Activated naive CD4-positive, alpha-beta T cell treated with anti-CD3 and anti-CD28 coated beads, Interleukin-2, amount 50 U/mL, for 72 hours (primary cell): ENCODE data around the gene GCSH. TPM values are rescaled to one million over a fixed set of nuclear protein-coding genes. Genes with fewer than 3 reads are reported as not detected.
A peak's percentile ranks its signal among the peaks of the same experiment; 100 is the strongest.

ENCODE experiments used
- ATAC-seq, 2 donors: fragments of 150-1000 bp; cut with Tn5 transposase; 2 replicates each; pipeline ENCODE4 v1.10.0; 2021; ENCODE audit warnings: mild to moderate bottlenecking in 2 of 2, moderate library complexity in 2 of 2
- DNase-seq, 2 donors: peaks; one replicate each; pipeline ENCODE4 v3.0.0; 2021 to 2022; ENCODE audit warnings: low spot score in 2 of 2
- H3K27ac Mint-ChIP-seq, 2 donors: one replicate each; pipeline ENCODE4 v1.8.0; 2022; ENCODE audit warnings: mild to moderate bottlenecking in 2 of 2, mixed read lengths in 2 of 2
- H3K36me3 Mint-ChIP-seq, 2 donors: one replicate each; pipeline ENCODE4 v1.8.0; 2022; ENCODE audit warnings: mixed read lengths in 2 of 2
- H3K9me3 Mint-ChIP-seq, 2 donors: one replicate each; pipeline ENCODE4 v1.8.0; 2022; ENCODE audit warnings: mixed read lengths in 2 of 2
- total RNA-seq, 2 donors: library from RNA; stranded (reverse); gene quantifications; one replicate each; pipeline ENCODE4 v1.2.3, GENCODE V29; 2022

The GCSH gene
- total RNA-seq, result 10 to 100 TPM; 14.4 to 18.9 TPM

DNA sequence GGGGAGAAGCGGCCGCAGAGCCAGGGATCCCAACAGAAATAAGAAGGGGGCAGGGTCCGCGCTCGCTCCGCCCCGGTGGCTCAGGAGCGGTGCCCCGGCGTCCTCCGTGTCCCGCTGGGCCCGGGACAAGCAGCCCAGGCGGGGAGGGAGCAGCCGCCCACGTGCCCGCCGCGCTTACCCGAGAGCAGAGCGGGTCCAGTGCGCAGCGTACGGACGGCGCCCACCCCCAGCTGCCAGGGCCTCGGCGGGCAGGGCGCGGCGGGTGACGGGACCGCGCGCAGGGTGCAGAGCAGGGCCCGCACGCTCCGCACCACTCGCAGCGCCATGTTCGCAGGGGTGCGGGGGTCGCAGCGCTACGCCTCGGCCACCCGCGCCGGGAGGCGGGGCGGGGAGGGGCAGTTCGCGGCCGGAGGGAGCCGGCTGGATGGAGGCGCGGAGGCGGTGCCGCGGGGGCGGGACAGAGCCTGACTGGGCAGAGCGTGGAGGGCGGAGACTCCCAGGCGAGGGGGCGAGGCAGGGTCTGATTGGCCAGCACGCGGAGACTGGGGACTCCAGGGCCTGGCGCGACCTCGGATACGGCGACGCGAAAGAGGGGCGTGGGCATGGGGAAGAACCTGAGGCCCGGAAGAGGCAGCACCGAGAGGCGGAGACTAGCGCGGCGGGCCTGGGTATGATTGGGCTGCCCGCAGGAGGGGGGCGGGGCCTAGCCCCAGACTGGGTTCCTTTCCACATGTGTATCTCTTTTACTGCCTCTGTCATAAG, at the start of gene GCSH:
Gene GCSH, minus strand, starts transcription at position 443 of the 762 bp plus-strand sequence. Its CDS starts 117 bp downstream, at position 326.
- peak within 1 kb of the TSS; percentile 23 to 66 for H3K27ac Mint-ChIP-seq
- peak; percentile 98 for ATAC-seq
- DNase-seq, result peak; percentile 98 to 99
- H3K36me3 Mint-ChIP-seq, result no peaks in the 10 kb centered on the region
- H3K9me3 Mint-ChIP-seq, result peaks cover 4 to 5% of the 10 kb centered on the region in 2 donors

DNA sequence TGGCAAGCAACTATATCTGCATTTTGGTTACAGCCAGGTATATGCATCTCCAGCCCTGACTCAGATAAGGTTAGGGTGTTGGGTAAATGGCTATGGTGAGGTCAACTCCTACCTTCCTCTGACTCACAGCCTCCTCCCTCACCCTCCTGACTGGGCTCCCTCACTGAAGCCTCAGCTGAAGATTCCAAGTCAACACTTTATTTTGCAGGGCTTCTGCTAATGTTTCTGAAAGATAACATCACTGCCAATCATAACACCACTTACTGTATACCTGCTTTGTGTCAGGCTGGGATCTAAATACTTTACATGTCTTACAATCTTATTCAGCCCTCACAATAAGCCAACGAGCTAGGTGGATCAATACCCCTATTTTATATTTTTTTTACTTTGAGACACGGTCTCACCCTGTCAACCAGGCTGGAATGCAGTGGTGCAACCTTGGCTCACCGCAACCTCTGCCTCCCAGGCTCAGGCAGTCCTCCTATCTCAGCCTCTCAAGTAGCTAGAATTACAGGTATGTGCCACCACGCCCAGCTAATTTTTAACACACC, 47.8 kb upstream of the GCSH start:
- H3K27ac Mint-ChIP-seq, result no peak overlapping the region
- DNase-seq (no peak), ATAC-seq (no peak)
- H3K36me3 Mint-ChIP-seq, result no peaks in the 10 kb centered on the region
- no peaks in the 10 kb centered on the region for H3K9me3 Mint-ChIP-seq

DNA sequence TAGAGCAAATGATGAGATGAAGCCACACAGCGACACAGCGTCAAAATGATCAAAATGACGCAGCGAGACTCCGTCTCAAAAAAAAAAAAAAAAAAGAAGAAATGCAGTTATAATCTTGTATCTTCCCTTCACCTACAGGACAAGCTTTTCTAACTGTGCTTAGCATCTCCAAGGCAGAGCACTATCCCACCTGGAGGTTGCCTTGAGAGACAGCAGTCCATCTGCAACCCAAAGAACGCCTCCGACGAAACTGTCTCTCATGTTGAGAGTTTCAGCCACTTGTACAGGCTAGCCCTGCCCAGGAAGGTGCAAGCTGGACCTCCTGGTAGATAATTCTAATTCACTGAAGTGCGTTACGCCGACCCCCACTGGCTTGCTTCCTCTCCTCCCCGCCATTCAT, 46.7 kb upstream of the GCSH start:
- H3K27ac Mint-ChIP-seq, result no peak overlapping the region
- no peaks in the 10 kb centered on the region for H3K9me3 Mint-ChIP-seq
- no peak for DNase-seq
- H3K36me3 Mint-ChIP-seq, result no peaks in the 10 kb centered on the region
- no peak for ATAC-seq

DNA sequence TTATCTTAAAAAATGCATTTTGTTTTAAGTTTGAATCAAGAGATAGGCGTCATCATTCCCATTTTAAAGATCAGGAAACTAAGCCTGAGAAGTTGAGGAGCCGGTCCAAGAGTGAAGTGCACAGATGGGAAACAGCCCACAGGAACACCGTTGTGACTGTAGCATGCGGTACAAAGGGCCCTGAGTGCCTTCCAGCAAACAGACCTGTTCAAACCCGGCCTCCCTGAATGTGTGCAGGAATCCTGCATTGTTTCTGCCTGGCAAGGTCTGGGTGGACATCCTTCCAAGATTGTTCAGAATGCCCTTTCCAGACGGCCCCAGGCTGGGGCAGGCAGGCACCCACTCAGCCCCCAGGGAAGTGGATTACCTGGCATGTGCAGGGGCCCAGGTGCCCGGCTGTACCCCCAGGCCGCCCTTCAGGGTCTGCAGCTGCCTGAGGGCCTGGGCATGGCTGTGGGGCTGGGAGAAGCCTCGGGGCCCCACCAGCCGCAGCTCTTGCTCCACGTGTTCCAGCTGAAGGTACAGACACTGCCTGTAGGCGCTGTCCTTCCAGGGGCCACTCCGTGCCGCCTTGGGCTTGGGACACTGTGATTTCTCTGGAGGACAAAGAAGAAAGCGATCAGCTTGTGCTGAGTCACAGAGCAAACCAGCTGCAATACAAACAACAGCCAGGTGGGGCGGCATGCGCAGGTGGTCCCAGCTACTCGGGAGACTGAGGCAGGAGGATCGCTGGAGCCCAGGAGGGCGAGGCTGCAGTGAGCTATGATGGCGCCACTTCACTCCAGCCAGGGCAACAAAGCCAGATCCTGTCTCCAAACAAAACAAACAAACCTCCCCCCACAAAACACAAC, 45.0 kb upstream of the GCSH start:
- DNase-seq (peak in 1 of 2 donors; percentile 6), ATAC-seq (no peak)
- no peaks in the 10 kb centered on the region for H3K36me3 Mint-ChIP-seq
- H3K9me3 Mint-ChIP-seq, result no peaks in the 10 kb centered on the region
- H3K27ac Mint-ChIP-seq, result no peak overlapping the region

DNA sequence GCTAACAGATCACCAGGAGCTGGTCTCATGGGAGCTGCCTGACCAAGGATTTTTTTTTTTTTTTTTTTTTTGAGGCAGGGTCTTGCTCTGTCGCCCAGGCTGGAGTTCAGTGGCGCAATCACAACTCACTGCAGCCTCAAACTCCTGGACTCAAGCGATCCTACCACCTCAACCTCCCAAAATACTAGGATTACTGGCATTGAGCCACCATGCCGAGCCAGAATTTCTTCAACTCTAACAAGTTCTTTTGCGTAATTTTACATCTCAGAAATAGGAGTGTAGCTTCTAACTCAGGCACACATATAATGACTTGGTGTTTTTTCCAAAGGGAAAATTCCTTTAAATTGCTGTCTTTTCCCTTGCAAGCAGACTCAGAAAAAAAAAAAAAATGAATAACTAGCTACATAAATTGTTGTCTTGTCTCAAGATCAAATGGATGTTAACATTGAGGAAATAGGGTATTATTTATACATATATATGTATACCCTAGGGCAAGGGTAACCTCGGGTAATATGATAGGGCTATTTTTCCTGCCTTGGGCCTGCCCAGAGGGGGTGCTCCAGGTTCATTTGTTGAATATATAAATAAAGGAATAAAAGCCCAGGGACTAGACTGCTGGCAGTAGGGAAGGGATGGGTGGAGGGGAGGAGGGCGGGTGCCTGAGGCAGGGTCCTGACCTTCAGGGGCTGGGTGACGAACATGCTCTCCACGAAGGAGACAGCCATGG, 42.8 kb upstream of the GCSH start:
- H3K9me3 Mint-ChIP-seq, result no peaks in the 10 kb centered on the region
- ATAC-seq, result no peak
- DNase-seq, result no peak
- no peaks in the 10 kb centered on the region for H3K36me3 Mint-ChIP-seq
- no peak overlapping the region for H3K27ac Mint-ChIP-seq

DNA sequence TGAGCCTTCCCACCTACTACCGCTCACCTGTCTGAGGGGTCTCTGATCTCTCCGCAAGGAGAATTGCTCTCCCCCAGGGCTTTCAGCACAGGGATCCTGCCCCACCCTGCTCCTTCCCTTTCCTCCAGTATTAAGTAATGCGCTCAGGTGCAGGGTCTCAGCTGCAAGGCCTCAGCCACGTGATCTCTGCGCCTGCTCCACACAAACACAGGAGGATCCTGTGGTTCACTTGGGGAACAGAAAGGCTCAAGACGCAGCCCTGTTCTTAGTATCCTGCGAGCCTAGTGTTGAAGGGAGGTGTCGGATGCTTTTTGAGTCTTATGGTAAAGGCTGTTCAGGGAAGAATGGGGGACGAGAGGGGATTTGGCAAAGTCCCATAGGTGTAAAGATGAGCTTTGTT, 41.6 kb upstream of the GCSH start:
- DNase-seq (no peak), ATAC-seq (no peak)
- H3K27ac Mint-ChIP-seq, result no peak overlapping the region
- H3K36me3 Mint-ChIP-seq, result no peaks in the 10 kb centered on the region
- no peaks in the 10 kb centered on the region for H3K9me3 Mint-ChIP-seq

DNA sequence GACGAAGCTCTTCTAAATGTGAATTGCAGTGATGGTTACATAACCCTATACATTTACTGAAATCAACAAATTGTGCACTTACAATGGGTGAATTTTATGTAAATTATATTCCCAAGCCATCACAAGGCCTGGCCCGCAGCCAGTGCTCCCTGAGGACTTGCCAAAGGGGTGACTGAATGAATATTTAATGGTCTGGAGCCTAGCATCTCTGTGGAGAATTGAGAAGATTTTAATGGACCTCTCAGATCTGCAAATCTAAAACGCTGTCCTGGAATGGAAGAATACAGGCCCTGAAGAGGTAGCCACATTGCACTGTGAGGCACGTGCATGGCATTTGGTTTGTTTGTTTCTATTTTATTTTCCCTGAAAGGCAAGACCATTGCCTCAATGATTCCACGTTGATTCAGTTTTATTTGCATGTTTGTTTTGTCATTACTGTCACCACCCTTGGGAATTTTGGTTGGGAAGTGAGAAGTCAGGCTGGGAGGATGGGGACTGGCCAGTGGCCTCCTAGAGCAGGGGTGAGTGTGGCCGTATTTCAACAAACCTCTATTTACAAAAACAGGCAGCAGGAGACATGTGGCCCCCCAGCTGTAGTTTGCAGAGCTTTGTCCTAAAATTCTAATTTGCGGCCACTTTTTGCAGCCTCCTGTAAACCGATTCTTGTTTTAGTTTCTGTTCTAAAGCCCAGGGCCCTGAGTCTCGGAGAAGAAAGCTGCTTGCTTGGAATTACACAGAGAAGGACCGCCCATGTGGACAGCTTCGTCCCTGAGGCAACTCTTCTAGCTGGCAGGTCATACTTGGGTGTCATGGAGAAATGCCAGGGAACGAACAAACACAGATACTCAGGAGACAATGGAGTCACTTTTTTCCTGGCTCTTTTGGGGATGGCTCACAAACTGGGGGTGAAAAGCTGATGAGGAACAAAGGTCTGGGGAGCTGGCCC, 40.5 kb upstream of the GCSH start:
- Mint-ChIP-seq H3K36me3 (no peaks in the 10 kb centered on the region), H3K27ac (peak overlapping the region in 1 of 2 donors; percentile 29), H3K9me3 (no peaks in the 10 kb centered on the region)
- ATAC-seq, result no peak
- no peak for DNase-seq

DNA sequence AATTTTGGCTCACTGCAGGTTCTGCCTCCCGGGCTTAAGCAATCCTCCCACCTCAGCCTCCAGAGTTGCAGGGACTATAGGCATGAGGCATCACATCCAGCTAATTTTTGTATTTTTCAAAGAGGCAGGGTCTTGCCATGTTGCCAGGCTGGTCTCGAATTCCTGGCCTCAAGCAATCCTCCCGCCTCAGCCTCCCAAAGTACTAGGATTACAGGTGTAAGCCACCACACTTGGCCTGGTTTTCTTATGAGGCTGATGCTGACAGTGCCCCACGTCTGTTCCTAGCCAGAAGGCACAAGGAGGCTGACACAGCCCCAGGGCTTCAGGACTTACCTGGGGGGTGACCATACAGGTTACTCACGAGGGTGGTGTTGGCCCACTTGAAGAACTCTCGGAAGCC, 33.9 kb upstream of the GCSH start:
- H3K36me3 Mint-ChIP-seq, result no peaks in the 10 kb centered on the region
- no peaks in the 10 kb centered on the region for H3K9me3 Mint-ChIP-seq
- no peak overlapping the region for H3K27ac Mint-ChIP-seq

DNA sequence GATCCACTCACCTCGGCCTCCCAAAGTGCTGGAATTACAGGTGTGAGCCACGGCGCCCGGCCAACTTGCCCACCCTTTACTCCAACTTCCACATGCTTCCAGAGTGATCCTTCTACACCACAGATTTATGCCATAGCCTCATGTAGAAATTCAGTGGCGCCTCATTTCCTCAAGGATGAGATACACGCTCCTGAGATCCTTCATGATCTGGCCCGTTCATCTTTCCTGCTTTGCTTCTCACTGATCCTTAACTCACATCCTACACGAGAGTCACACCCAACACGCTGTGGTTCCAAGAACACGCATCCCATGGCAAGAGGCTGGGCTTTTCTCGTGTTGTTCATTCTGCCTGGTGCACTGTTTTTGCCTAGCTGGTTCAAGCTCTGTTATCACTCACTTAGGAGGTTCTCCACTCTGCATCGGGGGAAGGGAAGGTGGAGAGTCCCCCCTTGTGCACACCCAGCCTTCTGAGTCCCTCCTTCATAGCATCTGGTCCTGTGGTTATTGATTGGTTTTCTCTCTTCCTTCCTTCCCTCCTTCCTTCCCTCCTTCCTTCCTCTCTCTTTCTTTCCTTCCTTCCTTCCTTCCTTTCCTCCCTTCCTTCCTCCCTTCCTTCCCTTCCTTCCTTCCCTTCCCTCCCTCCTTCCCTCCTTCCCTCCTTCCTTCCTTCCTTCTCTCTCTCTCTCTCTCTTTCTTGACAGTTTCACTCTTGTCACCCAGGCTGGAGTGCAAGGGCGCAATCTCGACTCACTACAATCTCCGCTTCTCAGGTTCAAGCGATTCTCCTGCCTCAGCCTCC, 32.7 kb upstream of the GCSH start:
- no peak for DNase-seq
- no peak overlapping the region for H3K27ac Mint-ChIP-seq
- no peak for ATAC-seq
- H3K9me3 Mint-ChIP-seq, result no peaks in the 10 kb centered on the region
- no peaks in the 10 kb centered on the region for H3K36me3 Mint-ChIP-seq

More for the DNA sequence above, 33.9 kb upstream of the GCSH start:
- ATAC-seq, result no peak
- DNase-seq, result no peak

DNA sequence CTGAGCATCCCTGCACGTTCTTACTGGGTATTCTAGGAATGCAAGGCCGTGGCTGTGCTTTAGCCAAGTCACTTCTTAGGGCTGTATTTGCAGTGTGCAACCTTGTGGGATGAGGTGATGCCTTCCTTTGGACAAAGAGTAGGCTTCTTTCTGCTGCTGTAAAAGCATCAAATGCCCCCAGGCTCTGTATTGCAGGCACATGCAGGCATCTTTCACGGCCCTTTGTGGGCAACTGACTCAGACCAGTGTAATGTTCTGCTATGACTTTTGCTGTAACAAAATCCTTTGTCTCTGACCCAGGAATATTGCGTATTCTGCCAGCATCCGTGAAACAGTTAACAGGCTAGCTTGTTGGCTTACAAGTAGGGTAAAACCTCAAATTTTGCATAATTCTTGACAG, 30.9 kb upstream of the GCSH start:
- Mint-ChIP-seq H3K9me3 (no peaks in the 10 kb centered on the region), H3K36me3 (no peaks in the 10 kb centered on the region), H3K27ac (no peak overlapping the region)
- ATAC-seq (no peak), DNase-seq (no peak)

DNA sequence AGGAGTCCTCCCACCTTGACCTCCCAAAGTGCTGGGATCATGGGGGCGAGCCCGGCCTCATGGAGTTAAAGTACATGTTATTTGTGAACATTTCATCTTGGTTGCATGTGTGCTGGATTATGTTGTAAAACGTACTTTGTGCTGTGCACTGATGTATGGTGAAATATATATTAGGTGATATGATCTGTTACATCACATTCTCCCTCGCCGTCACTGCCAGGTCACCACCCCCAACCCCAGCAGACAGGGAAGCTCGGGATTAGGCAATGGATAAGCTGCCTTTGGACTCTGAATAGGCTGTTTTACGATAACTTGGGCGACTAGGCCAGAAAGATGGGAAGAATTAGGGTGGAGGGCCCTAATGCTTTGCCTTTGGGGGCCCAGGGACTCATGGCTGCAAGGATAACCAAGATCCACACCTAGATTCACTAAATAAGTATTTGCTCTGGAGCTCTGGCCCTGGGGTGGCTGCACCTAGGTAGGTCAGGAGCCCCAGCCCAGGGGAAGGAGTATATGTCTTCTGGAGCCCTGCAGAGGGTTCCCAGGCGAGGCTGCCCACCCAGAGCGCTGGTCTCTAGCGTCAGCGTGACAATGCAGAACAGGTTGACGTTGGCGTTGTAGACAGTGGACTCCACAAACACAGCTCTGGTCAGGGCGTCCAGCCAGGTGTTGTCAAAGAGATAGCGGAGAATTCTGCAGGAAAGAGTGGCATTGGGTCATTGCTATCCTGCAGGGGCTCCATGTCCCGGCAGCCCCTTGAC, 27.1 kb upstream of the GCSH start:
- ATAC-seq (no peak), DNase-seq (no peak)
- no peaks in the 10 kb centered on the region for H3K9me3 Mint-ChIP-seq
- H3K27ac Mint-ChIP-seq, result no peak overlapping the region
- no peaks in the 10 kb centered on the region for H3K36me3 Mint-ChIP-seq

DNA sequence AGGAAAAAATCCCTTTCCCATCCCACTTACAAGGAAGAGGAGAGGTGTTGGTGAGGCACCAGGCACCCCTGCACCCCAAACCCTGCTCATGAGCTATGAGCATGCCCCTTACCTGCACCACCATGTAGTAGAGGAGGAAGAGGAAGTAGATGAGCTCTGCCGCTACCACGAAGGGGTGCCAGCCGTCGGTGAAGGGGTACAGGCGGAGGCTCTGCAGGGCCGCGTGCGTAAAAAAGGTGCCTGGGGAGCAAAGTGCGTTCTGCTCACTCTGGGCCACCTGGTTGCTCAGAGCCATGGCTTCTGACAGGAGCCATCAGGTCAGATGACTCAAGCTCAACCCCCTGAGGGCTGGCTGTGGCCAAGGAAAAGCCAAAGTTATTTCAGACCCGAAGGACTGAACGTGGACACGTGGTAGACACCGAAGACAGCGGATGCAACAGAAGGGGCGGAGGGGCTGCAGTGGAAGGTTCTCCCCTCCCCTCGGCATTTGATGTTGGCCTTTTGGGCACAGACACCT, 25.3 kb upstream of the GCSH start:
- no peak for DNase-seq
- Mint-ChIP-seq H3K9me3 (no peaks in the 10 kb centered on the region), H3K27ac (peak overlapping the region in 1 of 2 donors; percentile 14), H3K36me3 (no peaks in the 10 kb centered on the region)
- no peak for ATAC-seq

DNA sequence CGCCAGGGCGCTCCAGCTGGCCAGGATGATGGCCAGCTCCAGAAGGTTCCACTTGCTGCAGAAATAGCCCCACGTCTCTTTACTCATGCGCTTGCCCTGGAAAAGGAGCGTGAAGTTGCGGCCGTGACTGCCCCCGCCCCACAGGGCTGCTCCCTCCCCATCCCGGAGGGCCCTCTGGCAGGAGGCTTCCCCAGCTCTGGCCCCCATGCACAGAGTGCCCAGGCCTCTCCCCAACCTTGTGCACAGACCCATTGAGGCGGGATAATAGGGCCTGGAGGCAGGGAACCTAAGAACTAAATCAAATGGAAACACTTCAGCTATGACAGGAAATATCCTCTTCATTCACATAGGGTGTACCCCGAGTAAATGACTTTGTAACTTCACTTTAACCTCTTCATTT, 21.2 kb upstream of the GCSH start:
- Mint-ChIP-seq H3K36me3 (no peaks in the 10 kb centered on the region), H3K9me3 (no peaks in the 10 kb centered on the region)
- ATAC-seq, result no peak

DNA sequence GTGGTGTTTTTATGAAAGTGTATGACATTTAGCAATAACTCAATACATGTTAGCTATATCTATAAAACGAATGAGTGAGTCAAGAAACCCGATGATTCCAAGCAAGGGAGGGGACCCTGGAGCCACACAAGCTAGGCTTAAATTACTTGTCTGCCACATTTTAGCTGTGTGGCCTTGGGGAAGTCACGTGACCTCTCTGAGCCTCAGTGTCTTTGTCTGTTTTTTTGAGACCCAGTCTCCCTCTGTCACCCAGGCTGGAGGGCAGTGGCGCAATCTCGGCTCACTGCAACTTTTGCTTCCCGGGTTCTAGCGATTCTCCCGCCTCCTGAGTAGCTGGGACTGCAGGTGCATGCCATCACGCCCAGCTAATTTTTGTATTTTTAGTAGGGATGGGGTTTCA, 20.1 kb upstream of the GCSH start:
- ATAC-seq (peak in 1 of 2 donors; percentile 38), DNase-seq (no peak)
- no peak overlapping the region for H3K27ac Mint-ChIP-seq
- H3K36me3 Mint-ChIP-seq, result no peaks in the 10 kb centered on the region
- H3K9me3 Mint-ChIP-seq, result no peaks in the 10 kb centered on the region

More for the DNA sequence above, 21.2 kb upstream of the GCSH start:
- H3K27ac Mint-ChIP-seq, result no peak overlapping the region
- no peak for DNase-seq
